K562 (cell line): ENCODE results near the gene DNAJB14.

ENCODE experiments used
- CBX3 ChIP-seq, 2 experiments: IDR thresholded peaks; 1 replicate in 1 of 2; 2 replicates in 1 of 2; pipeline ENCODE4 v1.6.1; 2012; ENCODE audit warnings: inconsistent platforms in 2 of 2, low read length in 2 of 2, borderline replicate concordance in 1 of 2, control low read depth in 1 of 2
- CTCF ChIP-seq, 3 experiments: IDR thresholded peaks in 2 of 3; conservative IDR thresholded peaks in 1 of 3; 2 replicates each; pipeline ENCODE4 v1.5.1; 2011 to 2012; ENCODE audit warnings: low read length in 3 of 3, mild to moderate bottlenecking in 3 of 3, control low read depth in 2 of 3, improper control_type of control experiment in 1 of 3, inconsistent platforms in 1 of 3, low read depth in 1 of 3, mixed read lengths in 1 of 3, moderate library complexity in 1 of 3; ENCODE audit not compliant: insufficient read depth in 2 of 3
- POLR2A ChIP-seq: fragments of 450-650 bp; conservative IDR thresholded peaks from 2 replicates; pipeline ENCODE4 v1.6.1; 2016
- POLR2AphosphoS5 ChIP-seq: IDR thresholded peaks from 2 replicates; pipeline ENCODE4 v1.6.1; 2011; ENCODE audit warnings: mild to moderate bottlenecking, low read depth, low read length, moderate library complexity; ENCODE audit not compliant: control insufficient read depth, insufficient read depth
- POU5F1 ChIP-seq: fragments of 150-350 bp; IDR thresholded peaks from 2 replicates; pipeline ENCODE4 v1.6.1; 2014; ENCODE audit warnings: borderline replicate concordance, low read length, low read depth, mild to moderate bottlenecking; ENCODE audit not compliant: partially characterized antibody
- PREB ChIP-seq: sonication (generic); formaldehyde crosslinking; IDR thresholded peaks from 2 replicates; pipeline ENCODE4 v1.8.1; 2023; ENCODE audit warnings: mild to moderate bottlenecking, missing genetic modification reagents
- SRSF9 ChIP-seq: fragments of 200-400 bp; formaldehyde crosslinking; IDR thresholded peaks from 2 replicates; pipeline ENCODE4 v1.6.1; 2017; ENCODE audit warnings: low read depth, low read length, borderline replicate concordance

GRCh38 chr4:99947608-99948007, 1.2 kb upstream of the DNAJB14 start:
- TF ChIP-seq CTCF (IDR thresholded peaks at IDR 0.05 in 2 of 3, conservative IDR thresholded peaks at IDR 0.05 in 1 of 3; ENCODE audit: insufficient read depth in 2 of 3, low read depth in 1 of 3, low read length in 3 of 3) (no peak), POLR2AphosphoS5 (no peak), CBX3 (IDR thresholded peaks at IDR 0.05; ENCODE audit: borderline replicate concordance in 1 of 2, low read length in 2 of 2) (no peak), SRSF9 (no peak), POLR2A (no peak), POU5F1 (no peak), PREB (CRISPR knock-in tag) (no peak)
